HepG2 (cell line): Measurements from ENCODE around the gene USP7. TPM values are rescaled to one million over a fixed set of nuclear protein-coding genes. Genes with fewer than 3 reads are reported as not detected.
A peak's percentile ranks its signal among the peaks of the same experiment; 100 is the strongest.

Experiments
- ATAC-seq: fragments of 200-7000 bp; cut with Tn5 transposase; 3 replicates; pipeline ENCODE4 v1.9.1; 2020; ENCODE audit warnings: mild to moderate bottlenecking, moderate library complexity
- BruUV-seq: library from RNA; stranded (reverse); fragments of 400-500 nt; replicated peaks from 2 replicates; lab custom pipeline; 2021; lab: Mats Ljungman, UMichigan
- CTCF ChIA-PET: fragments of 300-600 bp; formaldehyde crosslinking; extraction: SDS; loops from one replicate; lab custom pipeline; 2021; ENCODE audit warnings: low total read pairs, inconsistent platforms, low intra/inter-chr PET ratio; lab: Yijun Ruan, JAX
- POLR2A ChIA-PET: fragments of 350-600 bp; sonication (Branson Sonifier 250); formaldehyde crosslinking; loops from one replicate; lab custom pipeline; 2020; ENCODE audit warnings: antibody characterized with exemption, inconsistent platforms; lab: Yijun Ruan, JAX
- DNase-seq: peaks from one replicate; pipeline ENCODE4 v3.0.0-alpha.2; 2015; ENCODE audit warnings: low spot score
- FAIRE-seq: peaks from 3 replicates; lab custom pipeline; 2011; peaks lifted over from hg19 to GRCh38; lab: Jason Lieb, UNC
- H2AFZ ChIP-seq: one replicate; pipeline ENCODE4 v1.6.1; 2011; ENCODE audit warnings: low read length, inconsistent platforms
- H3K27ac ChIP-seq: fragments of 300-600 bp; 3 replicates; pipeline ENCODE4 v1.8.0; 2011; ENCODE audit warnings: mixed run types, mild to moderate bottlenecking, mixed read lengths, low read length, inconsistent platforms; ENCODE audit not compliant: insufficient read depth; ENCODE audit errors: extremely low read length
- H3K27me3 ChIP-seq, 2 experiments: fragments of 200-600 bp in 1 of 2; 2 replicates in 1 of 2; 3 replicates in 1 of 2; pipeline versions ENCODE4 v1.6.0 to v1.8.0; 2011; ENCODE audit warnings: low read length in 2 of 2, mild to moderate bottlenecking in 2 of 2, moderate library complexity in 2 of 2, inconsistent platforms in 1 of 2; ENCODE audit not compliant: insufficient read depth in 2 of 2, control insufficient read depth in 1 of 2
- H3K36me3 ChIP-seq, 2 experiments: fragments of 200-600 bp in 1 of 2; replicated peaks in 1 of 2; 2 replicates in 1 of 2; 3 replicates in 1 of 2; pipeline versions ENCODE4 v1.5.1 to v1.8.0; 2011; ENCODE audit warnings: low read length in 2 of 2, inconsistent platforms in 1 of 2; ENCODE audit not compliant: insufficient read depth in 2 of 2, control insufficient read depth in 1 of 2
- H3K4me1 ChIP-seq: 2 replicates; pipeline ENCODE4 v1.5.1; 2012; ENCODE audit warnings: low read length, inconsistent platforms; ENCODE audit not compliant: insufficient read depth
- H3K4me2 ChIP-seq: 2 replicates; pipeline ENCODE4 v1.6.0; 2011; ENCODE audit warnings: low read depth, low read length, inconsistent platforms
- H3K4me3 ChIP-seq, 3 experiments: fragments of 200-600 bp in 1 of 3; sonication (generic), shearing (Covaris generic) in 1 of 3; replicated peaks in 1 of 3; 2 replicates each; pipeline ENCODE4 v1.5.1; 2011 to 2016; ENCODE audit warnings: low read length in 3 of 3, inconsistent platforms in 2 of 3, low read depth in 2 of 3, mild to moderate bottlenecking in 2 of 3, control low read depth in 1 of 3, mixed read lengths in 1 of 3; ENCODE audit not compliant: insufficient read depth in 1 of 3
- H3K79me2 ChIP-seq: one replicate; pipeline ENCODE4 v1.6.1; 2011; ENCODE audit warnings: low read length, inconsistent platforms; ENCODE audit not compliant: insufficient read depth
- H3K9ac ChIP-seq: 2 replicates; pipeline ENCODE4 v1.6.0; 2011; ENCODE audit warnings: mild to moderate bottlenecking, low read depth, low read length, inconsistent platforms; ENCODE audit not compliant: insufficient read depth
- H3K9me3 ChIP-seq: 2 replicates; pipeline ENCODE4 v1.5.1; 2012; ENCODE audit warnings: mild to moderate bottlenecking, low read length
- H4K20me1 ChIP-seq: 2 replicates; pipeline ENCODE4 v1.6.0; 2011; ENCODE audit warnings: inconsistent platforms, mild to moderate bottlenecking, low read length, moderate library complexity; ENCODE audit not compliant: insufficient read depth
- CAMTA2 ChIP-seq: sonication (generic); formaldehyde crosslinking; IDR thresholded peaks from 2 replicates; pipeline ENCODE4 v1.4.0; 2020; ENCODE audit warnings: mild to moderate bottlenecking, missing genetic modification reagents, borderline replicate concordance
- CEBPB ChIP-seq: IDR thresholded peaks from 2 replicates; pipeline ENCODE4 v1.6.1; 2011; ENCODE audit warnings: low read depth, low read length, improper control_type of control experiment, borderline replicate concordance
- GLI4 ChIP-seq: sonication (generic); formaldehyde crosslinking; IDR thresholded peaks from 2 replicates; pipeline ENCODE4 v1.5.1; 2020; ENCODE audit warnings: missing genetic modification reagents, mild to moderate bottlenecking, moderate library complexity, borderline replicate concordance
- HOXA7 ChIP-seq: sonication (generic); formaldehyde crosslinking; IDR thresholded peaks from 2 replicates; pipeline ENCODE4 v1.8.1; 2022; ENCODE audit warnings: mild to moderate bottlenecking, missing genetic modification reagents, moderate library complexity
- MAZ ChIP-seq, 2 experiments: sonication (generic) in 1 of 2; formaldehyde crosslinking in 1 of 2; IDR thresholded peaks; 2 replicates each; pipeline versions ENCODE4 v1.5.0 to v1.6.1; 2012 to 2020; ENCODE audit warnings: low read depth in 2 of 2, mild to moderate bottlenecking in 2 of 2, borderline replicate concordance in 1 of 2, improper control_type of control experiment in 1 of 2, low read length in 1 of 2, missing genetic modification reagents in 1 of 2, moderate library complexity in 1 of 2
- RBM22 ChIP-seq: fragments of 200-400 bp; formaldehyde crosslinking; optimal IDR thresholded peaks from 2 replicates; pipeline ENCODE3; 2017; ENCODE audit warnings: mild to moderate bottlenecking, low read length, moderate library complexity
- ZNF383 ChIP-seq: sonication (generic); formaldehyde crosslinking; IDR thresholded peaks from 2 replicates; pipeline ENCODE4 v1.4.0; 2020; ENCODE audit warnings: missing genetic modification reagents, mild to moderate bottlenecking, borderline replicate concordance
- ZNF430 ChIP-seq: sonication (generic); formaldehyde crosslinking; IDR thresholded peaks from 2 replicates; pipeline ENCODE4 v1.9.0; 2021; ENCODE audit warnings: mild to moderate bottlenecking, missing genetic modification reagents
- WGBS: methylation state at CpG from one replicate; pipeline ENCODE4 v1.1.6; 2017; ENCODE audit warnings: low lambda C conversion rate; 5-methylcytosine and 5-hydroxymethylcytosine counted together
- in situ Hi-C: cut with HindIII; loops from 2 replicates; pipeline ENCODE4 v1.10.0; 2017; ENCODE audit warnings: low pct_unique_long_range_greater_than_20kb; ENCODE audit not compliant: extremely low pct_ligation_motif_present
- intact Hi-C: fragments of 100-400 bp; cut with micrococcal nuclease; formaldehyde crosslinking; loops from one replicate; pipeline ENCODE4 v1.10.0; 2022; ENCODE audit not compliant: unreplicated experiment
- polyA plus RNA-seq, 8 experiments: library from polyadenylated mRNA; depleted of rRNA in 3 of 8; stranded (reverse) in 7 of 8; unstranded in 1 of 8; fragments of >200 nt; fragmentation: Illumina TruSeq in 4 of 8; extraction: Trizol in 4 of 8; gene quantifications; 2 replicates each; pipeline versions ENCODE4 v1.2.1 to v1.2.3, GENCODE V29; 2011 to 2016; ENCODE audit warnings: low read depth in 4 of 8, missing spikeins in 1 of 8, mixed read lengths in 1 of 8; ENCODE audit not compliant: insufficient read depth in 1 of 8
- total RNA-seq, 5 experiments: library from RNA; depleted of rRNA; stranded (reverse); fragments of >200 nt; fragmentation: Illumina TruSeq; extraction: Trizol; gene quantifications; 2 replicates each; pipeline ENCODE4 v1.2.3, GENCODE V29; 2016; ENCODE audit warnings: low read depth in 1 of 5

USP7 gene
- total and polyA plus RNA-seq, 2 of the 13 experiments (the other 11 are each of a cell fraction or from before 2014, with no cell fraction given), result 52.5 to 173 TPM

DNA sequence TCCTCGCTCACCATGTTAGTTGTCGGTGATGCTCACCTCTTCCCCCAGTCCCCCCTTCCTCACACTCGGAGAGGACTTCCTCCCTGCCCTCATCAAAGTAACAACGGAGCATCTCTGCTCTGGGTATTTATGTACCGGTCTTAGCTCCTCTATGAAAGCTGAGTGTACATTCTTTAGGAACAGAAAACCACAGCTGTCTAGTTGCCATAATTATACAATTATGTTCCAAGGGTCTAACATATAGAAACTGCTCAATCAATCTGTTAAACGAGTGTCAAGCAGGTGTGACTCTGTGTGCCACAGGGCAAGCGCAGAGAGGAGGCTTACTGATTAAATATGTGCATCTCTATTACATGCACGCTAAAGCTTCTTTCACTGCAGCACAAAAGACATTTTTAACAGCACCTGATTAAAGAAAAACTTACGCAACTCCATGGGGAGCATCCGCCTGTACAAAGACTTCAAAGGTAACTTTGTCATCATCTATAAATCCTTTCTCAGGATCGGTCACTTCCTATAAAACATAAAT is 43.7 kb downstream of the USP7 start:
- Histone ChIP-seq H3K79me2 (peaks cover 35% of the 10 kb centered on the region), H3K4me1 (no peaks in the 10 kb centered on the region), H3K36me3 (peaks cover 60 to 100% of the 10 kb centered on the region in 2 experiments), H3K27me3 (no peaks in the 10 kb centered on the region), H3K4me2 (no peak overlapping the region), H3K9me3 (no peaks in the 10 kb centered on the region), H2AFZ (no peak overlapping the region), H3K27ac (no peak overlapping the region), H3K4me3 (no peak overlapping the region), H3K9ac (no peak overlapping the region), H4K20me1 (peaks cover 24% of the 10 kb centered on the region)
- DNase-seq (no peak), ATAC-seq (no peak), FAIRE-seq (no peak)
- BruUV-seq, result no TSS peak
- in situ Hi-C loops, result no loop called here
- intact Hi-C loops, result no loop called here
- TF ChIP-seq CEBPB (peak; percentile 70), ZNF383 (CRISPR knock-in tag) (no peak), CAMTA2 (CRISPR knock-in tag) (no peak), HOXA7 (no peak), ZNF430 (CRISPR knock-in tag) (no peak), RBM22 (peak; percentile 95), MAZ (IDR thresholded peaks at IDR 0.05; ENCODE audit: borderline replicate concordance, low read depth, low read length) (no peak), MAZ (CRISPR knock-in tag; IDR thresholded peaks at IDR 0.05; ENCODE audit: low read depth) (no peak), GLI4 (CRISPR knock-in tag) (no peak)
- ChIA-PET POLR2A (no interaction called here), CTCF (no interaction called here)
- WGBS, result 96% methylated on average over 11 of the region's 11 CpGs
